Measurements from ENCODE around the gene SUOX.
A peak's percentile ranks its signal among the peaks of the same experiment; 100 is the strongest.
"Not testable (repeated sequence)": the region's sequence is repeated elsewhere in the genome, so short reads cannot be mapped to it uniquely, and the experiment has no call there.

Gene SUOX

GRCh38 chr12:55979069-55979468, 18.0 kb upstream of the SUOX start:
- Histone ChIP-seq H2BK120ac (ENCODE audit: insufficient read depth, low read length, poor library complexity) (no peak overlapping the region), H2BK5ac (ENCODE audit: low read depth, low read length, poor library complexity) (no peak overlapping the region), H3K27me3 (ENCODE audit: insufficient read depth, low read length) (no peaks in the 10 kb centered on the region), H4K8ac (ENCODE audit: low read depth, low read length) (no peak overlapping the region), H2AK5ac (ENCODE audit: low read length) (no peak overlapping the region), H3K36me3 (ENCODE audit: control insufficient read depth in 1 of 2, insufficient read depth in 2 of 2, low read length in 2 of 2) (peaks cover 16 to 25% of the 10 kb centered on the region in 2 experiments), H3K23ac (ENCODE audit: low read length) (no peak overlapping the region), H3K9ac (ENCODE audit: low read length) (no peak overlapping the region), H4K91ac (ENCODE audit: low read depth, low read length) (no peak overlapping the region), H3K79me1 (ENCODE audit: low read length) (peaks cover 6% of the 10 kb centered on the region), H3K18ac (ENCODE audit: low read length) (no peak overlapping the region), H3K4me1 (ENCODE audit: control insufficient read depth in 1 of 2, insufficient read depth in 2 of 2, low read length in 2 of 2) (no peaks in the 10 kb centered on the region), H2AFZ (ENCODE audit: insufficient read depth, low read length, poor library complexity) (no peak overlapping the region), H3K4me2 (ENCODE audit: low read length) (no peak overlapping the region), H3K4me3 (ENCODE audit: low read depth, low read length) (no peak overlapping the region), H3K14ac (ENCODE audit: low read length) (no peak overlapping the region), H3K4ac (ENCODE audit: low read depth, low read length) (no peak overlapping the region), H3K9me3 (ENCODE audit: insufficient read depth, low read depth, low read length) (no peaks in the 10 kb centered on the region), H3K79me2 (ENCODE audit: control insufficient read depth, insufficient read depth, low read length, poor library complexity) (peaks cover 8% of the 10 kb centered on the region), H4K12ac (ENCODE audit: low read depth, low read length) (no peak overlapping the region), H3K27ac (ENCODE audit: low read depth, low read length) (no peak overlapping the region), H2BK12ac (ENCODE audit: low read length) (no peak overlapping the region)
- DNase-seq = no peak
- WGBS (ENCODE audit: extremely low coverage, insufficient coverage, insufficient read length) = no CpG with 5 or more reads among the region's 3 CpGs

- not testable (repeated sequence) for H2BK120ac ChIP-seq (ENCODE audit: insufficient read depth, low read length, poor library complexity); H3K4me1 ChIP-seq (ENCODE audit: control insufficient read depth in 1 of 2, insufficient read depth in 2 of 2, low read length in 2 of 2); H3K79me1 ChIP-seq (ENCODE audit: low read length); H3K4me3 ChIP-seq (ENCODE audit: low read depth, low read length); H3K27me3 ChIP-seq (ENCODE audit: insufficient read depth, low read length); H2AFZ ChIP-seq (ENCODE audit: insufficient read depth, low read length, poor library complexity); H3K79me2 ChIP-seq (ENCODE audit: control insufficient read depth, insufficient read depth, low read length, poor library complexity); H3K18ac ChIP-seq (ENCODE audit: low read length); H3K27ac ChIP-seq (ENCODE audit: low read depth, low read length); H4K91ac ChIP-seq (ENCODE audit: low read depth, low read length); H3K4me2 ChIP-seq (ENCODE audit: low read length); H2BK5ac ChIP-seq (ENCODE audit: low read depth, low read length, poor library complexity); H3K23ac ChIP-seq (ENCODE audit: low read length); H2BK12ac ChIP-seq (ENCODE audit: low read length); H3K4ac ChIP-seq (ENCODE audit: low read depth, low read length); H4K12ac ChIP-seq (ENCODE audit: low read depth, low read length); H3K9ac ChIP-seq (ENCODE audit: low read length); H3K14ac ChIP-seq (ENCODE audit: low read length); H2AK5ac ChIP-seq (ENCODE audit: low read length); H4K8ac ChIP-seq (ENCODE audit: low read depth, low read length); H3K9me3 ChIP-seq (ENCODE audit: insufficient read depth, low read depth, low read length)
- WGBS (ENCODE audit: extremely low coverage, insufficient coverage, insufficient read length) = no CpG with 5 or more reads among the region's 5 CpGs
- DNase-seq = peak; percentile 69 to 70
- peaks cover 23 to 40% of the 10 kb centered on the region in 2 experiments for H3K36me3 ChIP-seq (ENCODE audit: control insufficient read depth in 1 of 2, insufficient read depth in 2 of 2, low read length in 2 of 2)
These were observed 15.2 kb upstream of the SUOX start for GRCh38 chr12:55981882-55982281.

DNA sequence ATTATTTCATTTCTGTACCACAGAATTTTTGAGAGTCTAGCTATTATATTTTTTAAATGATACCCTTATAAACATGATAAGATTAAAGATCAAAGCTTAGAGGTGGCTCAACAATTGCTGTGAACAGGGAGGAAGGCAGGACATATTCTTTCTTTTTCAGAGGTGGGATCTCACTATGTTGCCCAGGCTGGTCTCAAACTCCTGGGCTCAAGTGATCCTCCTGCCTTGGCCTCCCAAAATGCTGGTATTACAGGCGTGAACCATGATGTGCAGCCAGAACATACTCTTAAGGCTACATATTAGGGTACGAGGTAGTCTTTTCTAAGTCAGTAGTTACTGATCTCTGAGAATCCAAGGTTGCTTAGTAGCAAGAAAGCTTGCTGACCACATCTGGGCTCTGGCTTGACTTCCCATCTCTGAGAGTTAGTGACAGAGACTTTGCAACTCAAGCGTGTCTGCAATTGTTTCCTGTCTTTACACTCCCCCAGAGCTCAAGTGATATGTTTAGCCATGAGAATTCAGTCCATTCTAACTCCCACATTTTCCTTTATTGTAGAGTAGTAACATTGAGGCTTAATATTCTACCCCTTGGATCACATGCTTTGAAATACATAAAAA, 14.6 kb upstream of the SUOX start:
- no peak overlapping the region for H2AK5ac ChIP-seq (ENCODE audit: low read length)
- peaks cover 29 to 46% of the 10 kb centered on the region in 2 experiments for H3K36me3 ChIP-seq (ENCODE audit: control insufficient read depth in 1 of 2, insufficient read depth in 2 of 2, low read length in 2 of 2)
- no peak overlapping the region for H3K23ac ChIP-seq (ENCODE audit: low read length)
- H2BK5ac ChIP-seq (ENCODE audit: low read depth, low read length, poor library complexity) = no peak overlapping the region
- H3K9ac ChIP-seq (ENCODE audit: low read length) = no peak overlapping the region
- no peak overlapping the region for H3K27ac ChIP-seq (ENCODE audit: low read depth, low read length)
- H3K79me1 ChIP-seq (ENCODE audit: low read length) = no peaks in the 10 kb centered on the region
- no peak overlapping the region for H4K12ac ChIP-seq (ENCODE audit: low read depth, low read length)
- H3K4ac ChIP-seq (ENCODE audit: low read depth, low read length) = peak overlapping the region; percentile 96
- no peak overlapping the region for H3K18ac ChIP-seq (ENCODE audit: low read length)
- no peak overlapping the region for H4K8ac ChIP-seq (ENCODE audit: low read depth, low read length)
- peak overlapping the region; percentile 64 for H3K14ac ChIP-seq (ENCODE audit: low read length)
- H3K4me2 ChIP-seq (ENCODE audit: low read length) = no peak overlapping the region
- H3K9me3 ChIP-seq (ENCODE audit: insufficient read depth, low read depth, low read length) = no peaks in the 10 kb centered on the region
- no CpG with 5 or more reads among the region's 3 CpGs for WGBS (ENCODE audit: extremely low coverage, insufficient coverage, insufficient read length)
- no peak overlapping the region for H4K91ac ChIP-seq (ENCODE audit: low read depth, low read length)
- H3K4me1 ChIP-seq (ENCODE audit: control insufficient read depth in 1 of 2, insufficient read depth in 2 of 2, low read length in 2 of 2) = no peaks in the 10 kb centered on the region
- no peaks in the 10 kb centered on the region for H3K27me3 ChIP-seq (ENCODE audit: insufficient read depth, low read length)
- no peak overlapping the region for H2AFZ ChIP-seq (ENCODE audit: insufficient read depth, low read length, poor library complexity)
- no peak for DNase-seq
- no peak overlapping the region for H3K4me3 ChIP-seq (ENCODE audit: low read depth, low read length)
- no peak overlapping the region for H2BK120ac ChIP-seq (ENCODE audit: insufficient read depth, low read length, poor library complexity)
- no peak overlapping the region for H2BK12ac ChIP-seq (ENCODE audit: low read length)
- no peaks in the 10 kb centered on the region for H3K79me2 ChIP-seq (ENCODE audit: control insufficient read depth, insufficient read depth, low read length, poor library complexity)

- Histone ChIP-seq H3K4me3 (ENCODE audit: low read depth, low read length) (no peak overlapping the region), H2AK5ac (ENCODE audit: low read length) (no peak overlapping the region), H3K4ac (ENCODE audit: low read depth, low read length) (no peak overlapping the region), H3K27ac (ENCODE audit: low read depth, low read length) (no peak overlapping the region), H4K8ac (ENCODE audit: low read depth, low read length) (no peak overlapping the region), H3K79me1 (ENCODE audit: low read length) (no peaks in the 10 kb centered on the region), H4K12ac (ENCODE audit: low read depth, low read length) (no peak overlapping the region), H4K91ac (ENCODE audit: low read depth, low read length) (no peak overlapping the region), H3K4me2 (ENCODE audit: low read length) (no peak overlapping the region), H3K36me3 (ENCODE audit: control insufficient read depth in 1 of 2, insufficient read depth in 2 of 2, low read length in 2 of 2) (peaks cover 36 to 46% of the 10 kb centered on the region in 2 experiments), H2BK12ac (ENCODE audit: low read length) (no peak overlapping the region), H3K4me1 (ENCODE audit: control insufficient read depth in 1 of 2, insufficient read depth in 2 of 2, low read length in 2 of 2) (no peaks in the 10 kb centered on the region), H3K9ac (ENCODE audit: low read length) (no peak overlapping the region), H3K9me3 (ENCODE audit: insufficient read depth, low read depth, low read length) (no peaks in the 10 kb centered on the region), H2BK5ac (ENCODE audit: low read depth, low read length, poor library complexity) (no peak overlapping the region), H3K23ac (ENCODE audit: low read length) (no peak overlapping the region), H3K27me3 (ENCODE audit: insufficient read depth, low read length) (no peaks in the 10 kb centered on the region), H2BK120ac (ENCODE audit: insufficient read depth, low read length, poor library complexity) (no peak overlapping the region), H3K79me2 (ENCODE audit: control insufficient read depth, insufficient read depth, low read length, poor library complexity) (no peaks in the 10 kb centered on the region), H3K18ac (ENCODE audit: low read length) (no peak overlapping the region), H3K14ac (ENCODE audit: low read length) (no peak overlapping the region), H2AFZ (ENCODE audit: insufficient read depth, low read length, poor library complexity) (no peak overlapping the region)
- DNase-seq = no peak
- WGBS (ENCODE audit: extremely low coverage, insufficient coverage, insufficient read length) = no CpG with 5 or more reads among the region's 4 CpGs
These were observed 13.7 kb upstream of the SUOX start for GRCh38 chr12:55983232-55983842.
